Ishikawa (cell line): ENCODE measurements around the gene POGZ.

Experiments used
- CEBPB ChIP-seq: IDR thresholded peaks from 2 replicates; pipeline ENCODE4 v1.6.1; 2012
- CREB1 ChIP-seq: IDR thresholded peaks from 2 replicates; pipeline ENCODE4 v1.6.1; 2012; ENCODE audit warnings: low read depth
- EGR1 ChIP-seq: IDR thresholded peaks from 2 replicates; pipeline ENCODE4 v1.6.1; 2012
- EP300 ChIP-seq: IDR thresholded peaks from 2 replicates; pipeline ENCODE4 v1.6.1; 2012; ENCODE audit warnings: borderline replicate concordance
- FOXM1 ChIP-seq: IDR thresholded peaks from 2 replicates; pipeline ENCODE4 v1.6.1; 2012; ENCODE audit warnings: low read depth, borderline replicate concordance
- NFIC ChIP-seq: IDR thresholded peaks from 2 replicates; pipeline ENCODE4 v1.6.1; 2012
- RAD21 ChIP-seq: IDR thresholded peaks from 2 replicates; pipeline ENCODE4 v1.6.1; 2012; ENCODE audit warnings: low read depth
- TAF1 ChIP-seq: IDR thresholded peaks from 2 replicates; pipeline ENCODE4 v1.6.1; 2012; ENCODE audit warnings: low read depth, mild to moderate bottlenecking
- TCF12 ChIP-seq: IDR thresholded peaks from 2 replicates; pipeline ENCODE4 v1.6.1; 2012; ENCODE audit warnings: low read depth
- TEAD4 ChIP-seq: IDR thresholded peaks from 2 replicates; pipeline ENCODE4 v1.6.1; 2012
- YY1 ChIP-seq: IDR thresholded peaks from 2 replicates; pipeline ENCODE4 v1.6.1; 2012; ENCODE audit warnings: low read depth
- ZBTB7A ChIP-seq: IDR thresholded peaks from 2 replicates; pipeline ENCODE4 v1.6.1; 2012; ENCODE audit warnings: low read depth
- TF ChIP-seq, protein P1 (sequence below): IDR thresholded peaks from 2 replicates; pipeline ENCODE4 v1.6.1; 2012
- TF ChIP-seq, protein P2 (sequence below): IDR thresholded peaks from 2 replicates; pipeline ENCODE4 v1.6.1; 2012; ENCODE audit warnings: low read depth, mild to moderate bottlenecking
- TF ChIP-seq, protein P3 (sequence below): IDR thresholded peaks from 2 replicates; pipeline ENCODE4 v1.6.1; 2012

POGZ gene

DNA sequence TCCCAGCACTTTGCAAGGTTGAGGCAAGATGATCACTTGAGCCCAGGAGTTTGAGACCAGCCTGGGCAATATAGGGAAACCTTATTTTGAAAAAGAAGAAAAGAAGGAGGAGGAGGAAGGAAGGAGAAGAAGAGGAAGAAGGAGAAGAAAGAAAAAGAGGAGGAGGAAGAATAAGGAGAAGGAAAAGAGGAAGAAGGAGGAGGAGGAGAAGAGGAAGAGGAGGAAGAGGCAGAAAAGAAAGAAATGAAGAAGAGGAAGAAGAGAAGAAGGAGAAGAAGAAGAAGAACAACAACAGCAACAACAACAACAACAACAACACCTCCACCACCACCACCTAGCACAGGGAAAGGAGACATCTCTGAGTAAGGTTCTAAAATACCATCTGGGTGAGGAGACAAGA, 97.4 kb downstream of the POGZ start:
- TF ChIP-seq TAF1 (no peak), NFIC (no peak), EP300 (no peak), FOXM1 (no peak), EGR1 (no peak), YY1 (no peak), TEAD4 (no peak), ZBTB7A (no peak), CEBPB (no peak), TCF12 (no peak), RAD21 (no peak), CREB1 (no peak)
- TF ChIP-seq, protein P1, sequence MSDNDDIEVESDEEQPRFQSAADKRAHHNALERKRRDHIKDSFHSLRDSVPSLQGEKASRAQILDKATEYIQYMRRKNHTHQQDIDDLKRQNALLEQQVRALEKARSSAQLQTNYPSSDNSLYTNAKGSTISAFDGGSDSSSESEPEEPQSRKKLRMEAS: no peak
- TF ChIP-seq, protein P2, sequence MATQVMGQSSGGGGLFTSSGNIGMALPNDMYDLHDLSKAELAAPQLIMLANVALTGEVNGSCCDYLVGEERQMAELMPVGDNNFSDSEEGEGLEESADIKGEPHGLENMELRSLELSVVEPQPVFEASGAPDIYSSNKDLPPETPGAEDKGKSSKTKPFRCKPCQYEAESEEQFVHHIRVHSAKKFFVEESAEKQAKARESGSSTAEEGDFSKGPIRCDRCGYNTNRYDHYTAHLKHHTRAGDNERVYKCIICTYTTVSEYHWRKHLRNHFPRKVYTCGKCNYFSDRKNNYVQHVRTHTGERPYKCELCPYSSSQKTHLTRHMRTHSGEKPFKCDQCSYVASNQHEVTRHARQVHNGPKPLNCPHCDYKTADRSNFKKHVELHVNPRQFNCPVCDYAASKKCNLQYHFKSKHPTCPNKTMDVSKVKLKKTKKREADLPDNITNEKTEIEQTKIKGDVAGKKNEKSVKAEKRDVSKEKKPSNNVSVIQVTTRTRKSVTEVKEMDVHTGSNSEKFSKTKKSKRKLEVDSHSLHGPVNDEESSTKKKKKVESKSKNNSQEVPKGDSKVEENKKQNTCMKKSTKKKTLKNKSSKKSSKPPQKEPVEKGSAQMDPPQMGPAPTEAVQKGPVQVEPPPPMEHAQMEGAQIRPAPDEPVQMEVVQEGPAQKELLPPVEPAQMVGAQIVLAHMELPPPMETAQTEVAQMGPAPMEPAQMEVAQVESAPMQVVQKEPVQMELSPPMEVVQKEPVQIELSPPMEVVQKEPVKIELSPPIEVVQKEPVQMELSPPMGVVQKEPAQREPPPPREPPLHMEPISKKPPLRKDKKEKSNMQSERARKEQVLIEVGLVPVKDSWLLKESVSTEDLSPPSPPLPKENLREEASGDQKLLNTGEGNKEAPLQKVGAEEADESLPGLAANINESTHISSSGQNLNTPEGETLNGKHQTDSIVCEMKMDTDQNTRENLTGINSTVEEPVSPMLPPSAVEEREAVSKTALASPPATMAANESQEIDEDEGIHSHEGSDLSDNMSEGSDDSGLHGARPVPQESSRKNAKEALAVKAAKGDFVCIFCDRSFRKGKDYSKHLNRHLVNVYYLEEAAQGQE: no peak
- TF ChIP-seq, protein P3, sequence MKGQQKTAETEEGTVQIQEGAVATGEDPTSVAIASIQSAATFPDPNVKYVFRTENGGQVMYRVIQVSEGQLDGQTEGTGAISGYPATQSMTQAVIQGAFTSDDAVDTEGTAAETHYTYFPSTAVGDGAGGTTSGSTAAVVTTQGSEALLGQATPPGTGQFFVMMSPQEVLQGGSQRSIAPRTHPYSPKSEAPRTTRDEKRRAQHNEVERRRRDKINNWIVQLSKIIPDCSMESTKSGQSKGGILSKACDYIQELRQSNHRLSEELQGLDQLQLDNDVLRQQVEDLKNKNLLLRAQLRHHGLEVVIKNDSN: no peak

DNA sequence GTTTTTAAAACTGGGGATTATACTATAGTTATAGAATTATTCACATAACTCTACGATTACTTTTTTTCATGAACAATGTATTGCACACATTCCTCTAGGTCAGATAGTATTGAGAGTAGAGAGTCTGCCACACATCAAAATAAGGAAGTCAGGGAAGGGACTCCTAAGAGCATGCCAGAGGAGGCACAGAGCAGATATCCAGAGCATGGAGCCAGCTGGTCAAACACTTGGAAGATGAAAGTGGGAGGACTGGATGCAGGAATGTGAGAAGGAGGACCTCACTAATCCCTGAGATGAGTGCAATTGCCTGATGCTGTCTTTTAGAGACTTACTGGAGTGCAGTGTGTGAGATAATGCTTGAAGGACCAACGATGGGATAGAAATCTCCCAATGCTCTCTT, 102.6 kb downstream of the POGZ start:
- TF ChIP-seq, protein P1: no peak
- no peak for TF ChIP-seq RAD21
- TF ChIP-seq CEBPB: no peak
- TF ChIP-seq NFIC: no peak
- no peak for TF ChIP-seq TAF1
- no peak for TF ChIP-seq CREB1
- TF ChIP-seq, protein P2: no peak
